ENCODE results near the gene KCND3. TPM values are rescaled to one million over a fixed set of nuclear protein-coding genes. Genes with fewer than 3 reads are reported as not detected.

Gene KCND3
- total RNA-seq, 1 donor = 0.09 TPM

GRCh38 chr1:111928531-111928930 is 60.9 kb downstream of the KCND3 start:
- no peak for TF ChIP-seq CTCF (IDR thresholded peaks at IDR 0.05; ENCODE audit: insufficient read depth, low read length)
- H3K4me3 ChIP-seq (ENCODE audit: low read depth, low read length) = no peak overlapping the region
- no peak for DNase-seq (ENCODE audit: low read depth)

GRCh38 chr1:111927652-111928051 is 61.8 kb downstream of the KCND3 start:
- TF ChIP-seq CTCF (IDR thresholded peaks at IDR 0.05; ENCODE audit: insufficient read depth, low read length) = no peak
- no peak for DNase-seq (ENCODE audit: low read depth)

GRCh38 chr1:111924786-111925185 is 64.7 kb downstream of the KCND3 start:
- DNase-seq (ENCODE audit: low read depth) = no peak
- TF ChIP-seq CTCF (IDR thresholded peaks at IDR 0.05; ENCODE audit: insufficient read depth, low read length) = no peak
- H3K4me3 ChIP-seq (ENCODE audit: low read depth, low read length) = no peak overlapping the region

More at GRCh38 chr1:111927652-111928051, 61.8 kb downstream of the KCND3 start:
- no peak overlapping the region for H3K4me3 ChIP-seq (ENCODE audit: low read depth, low read length)

- DNase-seq (ENCODE audit: low read depth) = no peak
- H3K4me3 ChIP-seq (ENCODE audit: low read depth, low read length) = no peak overlapping the region
- no peak for TF ChIP-seq CTCF (IDR thresholded peaks at IDR 0.05; ENCODE audit: insufficient read depth, low read length)
Measured at GRCh38 chr1:111923766-111924165, 65.7 kb downstream of the KCND3 start.

GRCh38 chr1:111921948-111922347 is 67.5 kb downstream of the KCND3 start:
- no peak overlapping the region for H3K4me3 ChIP-seq (ENCODE audit: low read depth, low read length)
- no peak for TF ChIP-seq CTCF (IDR thresholded peaks at IDR 0.05; ENCODE audit: insufficient read depth, low read length)

GRCh38 chr1:111920221-111921024 is 69.0 kb downstream of the KCND3 start:
- TF ChIP-seq CTCF (IDR thresholded peaks at IDR 0.05; ENCODE audit: insufficient read depth, low read length) = no peak
- DNase-seq (ENCODE audit: low read depth) = peak; percentile 35
- no peak overlapping the region for H3K4me3 ChIP-seq (ENCODE audit: low read depth, low read length)

More at GRCh38 chr1:111921948-111922347, 67.5 kb downstream of the KCND3 start:
- DNase-seq (ENCODE audit: low read depth) = no peak
